ENCODE data around the gene SIRPB2.

GRCh38 chr20:1527923-1528322 lies 36.7 kb upstream of the SIRPB2 start:
- TF ChIP-seq ATF3 (IDR thresholded peaks at IDR 0.05), result no peak
- no peak for TF ChIP-seq MAX (IDR thresholded peaks at IDR 0.05)
- TF ChIP-seq CTCF (IDR thresholded peaks at IDR 0.05; ENCODE audit: low read depth, low read length, missing input control), result no peak
- TF ChIP-seq RAD21 (IDR thresholded peaks at IDR 0.05), result no peak
- TF ChIP-seq GABPA (IDR thresholded peaks at IDR 0.05 in 1 of 2, conservative IDR thresholded peaks at IDR 0.05 in 1 of 2), result no peak
- no peak for TF ChIP-seq TAF1 (conservative IDR thresholded peaks at IDR 0.05)
- TF ChIP-seq SP1 (IDR thresholded peaks at IDR 0.05), result no peak
